Right hindlimb (tissue), 1 donor: ENCODE data around the gene SPTBN1.

Experiments used
- DNase-seq: peaks from one replicate; pipeline ENCODE4 v3.0.0-alpha.2; 2018

SPTBN1 gene

DNA sequence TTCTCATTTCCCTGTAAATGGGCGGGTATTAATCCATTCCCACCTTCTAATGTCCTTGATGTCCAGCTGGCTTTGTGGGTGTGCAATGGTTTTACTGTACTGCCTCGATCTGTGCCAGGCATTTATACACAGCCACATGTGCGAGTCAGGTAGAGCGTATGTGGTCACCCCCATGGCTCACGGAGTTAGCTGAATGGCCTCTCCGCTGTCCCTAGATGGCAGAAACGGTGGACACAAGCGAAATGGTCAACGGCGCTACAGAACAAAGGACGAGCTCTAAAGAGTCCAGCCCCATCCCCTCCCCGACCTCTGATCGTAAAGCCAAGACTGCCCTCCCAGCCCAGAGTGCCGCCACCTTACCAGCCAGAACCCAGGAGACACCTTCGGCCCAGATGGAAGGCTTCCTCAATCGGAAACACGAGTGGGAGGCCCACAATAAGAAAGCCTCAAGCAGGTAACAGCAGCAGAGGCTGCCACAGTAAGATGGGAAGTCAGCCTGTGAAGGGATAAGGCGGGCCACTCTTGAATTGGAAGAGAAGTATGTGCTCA, 208.2 kb downstream of the SPTBN1 start:
- DNase-seq: no peak

DNA sequence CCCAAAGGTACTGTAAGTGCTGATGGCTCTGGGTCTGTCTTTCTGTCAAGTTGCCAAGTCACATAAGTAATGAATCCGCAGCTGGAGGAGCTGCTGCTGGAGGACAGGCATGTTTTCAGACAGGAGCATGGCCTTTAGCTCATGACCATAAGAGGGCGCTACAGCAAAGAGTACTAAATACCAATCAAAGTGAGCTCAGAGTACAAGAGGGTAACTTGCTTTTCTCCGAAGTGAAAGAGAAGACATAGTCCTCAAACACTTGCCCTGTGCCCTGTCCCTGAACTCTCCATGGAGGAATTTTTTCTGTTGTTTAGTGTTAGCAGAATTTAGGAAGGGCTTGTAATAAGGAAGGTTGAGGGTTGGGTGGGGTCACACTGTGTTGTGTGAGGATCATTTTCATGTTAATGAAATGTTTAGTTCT, 209.3 kb downstream of the SPTBN1 start:
- DNase-seq: no peak

DNA sequence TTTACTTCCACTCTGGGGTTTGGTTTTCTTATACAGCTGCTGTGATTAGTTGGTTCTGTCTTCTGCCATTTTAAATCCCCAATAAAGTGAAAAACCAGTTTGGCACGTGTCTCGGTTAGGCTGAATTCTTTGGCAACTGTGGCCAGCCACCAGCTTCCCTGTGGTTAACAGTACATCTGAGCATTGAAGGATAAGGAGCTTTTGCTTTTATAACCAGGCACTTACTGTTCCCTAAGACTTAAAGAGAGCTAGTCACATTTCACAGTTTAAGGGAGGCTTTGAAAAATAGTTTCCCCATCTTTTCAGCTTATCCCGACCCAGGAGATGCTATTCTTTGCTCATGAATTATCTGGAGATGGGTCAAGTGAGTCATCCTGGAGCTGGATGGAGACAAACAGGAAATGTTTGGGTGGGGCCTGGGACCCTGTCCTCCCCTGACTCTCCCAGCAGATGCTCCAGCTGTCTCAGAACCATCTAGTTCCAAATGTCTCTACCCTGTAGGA, 210.1 kb downstream of the SPTBN1 start:
- DNase-seq: peak; percentile 65

DNA sequence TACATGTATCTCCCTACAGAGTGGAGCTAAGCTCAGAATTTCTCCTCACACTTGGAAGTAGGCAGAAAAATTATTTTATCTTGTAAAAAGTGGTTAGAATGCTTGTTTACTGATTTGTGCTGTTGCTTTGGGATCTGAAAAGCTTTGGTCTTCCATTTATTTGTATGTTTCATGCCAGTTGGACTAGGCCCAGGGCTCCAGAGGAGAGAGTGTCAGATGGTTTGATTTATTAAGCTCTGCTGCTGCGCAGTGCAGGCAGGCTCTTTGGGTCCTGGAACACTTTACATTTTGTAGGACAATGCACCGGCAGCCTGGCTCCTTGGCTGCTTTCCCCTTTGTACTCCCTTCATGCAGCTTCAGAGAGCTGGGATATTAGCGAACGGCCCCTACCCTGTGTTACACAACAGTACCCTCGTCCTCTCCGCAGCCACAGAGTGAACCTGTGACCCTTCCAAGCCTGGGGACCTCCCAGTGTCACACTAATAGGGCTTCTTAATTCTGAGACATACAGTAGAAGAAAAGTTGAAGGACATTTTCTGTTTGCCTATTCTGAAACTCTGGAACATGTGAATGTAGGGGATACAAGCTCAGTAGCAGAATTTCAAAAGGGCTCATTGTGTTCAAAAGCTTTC, 210.6 kb downstream of the SPTBN1 start:
- DNase-seq: peak; percentile 62

DNA sequence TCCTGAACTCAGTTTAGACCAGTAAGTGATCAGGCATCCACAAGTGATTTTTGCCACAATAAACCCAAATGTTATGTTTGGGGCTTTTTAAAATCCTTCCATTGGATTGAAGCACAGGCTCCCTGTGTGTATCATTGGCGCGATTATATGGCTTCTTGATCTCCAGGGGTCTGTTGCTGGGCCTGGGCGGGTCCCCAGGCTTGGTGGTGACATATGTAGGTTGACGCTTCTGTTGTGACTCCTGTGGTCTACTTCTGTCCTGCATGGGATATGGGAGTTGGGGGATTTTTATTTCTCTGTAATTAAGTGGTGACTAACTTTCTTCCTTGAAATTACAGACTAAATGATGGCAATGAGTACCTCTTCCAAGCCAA, 211.1 kb downstream of the SPTBN1 start:
- DNase-seq: no peak

DNA sequence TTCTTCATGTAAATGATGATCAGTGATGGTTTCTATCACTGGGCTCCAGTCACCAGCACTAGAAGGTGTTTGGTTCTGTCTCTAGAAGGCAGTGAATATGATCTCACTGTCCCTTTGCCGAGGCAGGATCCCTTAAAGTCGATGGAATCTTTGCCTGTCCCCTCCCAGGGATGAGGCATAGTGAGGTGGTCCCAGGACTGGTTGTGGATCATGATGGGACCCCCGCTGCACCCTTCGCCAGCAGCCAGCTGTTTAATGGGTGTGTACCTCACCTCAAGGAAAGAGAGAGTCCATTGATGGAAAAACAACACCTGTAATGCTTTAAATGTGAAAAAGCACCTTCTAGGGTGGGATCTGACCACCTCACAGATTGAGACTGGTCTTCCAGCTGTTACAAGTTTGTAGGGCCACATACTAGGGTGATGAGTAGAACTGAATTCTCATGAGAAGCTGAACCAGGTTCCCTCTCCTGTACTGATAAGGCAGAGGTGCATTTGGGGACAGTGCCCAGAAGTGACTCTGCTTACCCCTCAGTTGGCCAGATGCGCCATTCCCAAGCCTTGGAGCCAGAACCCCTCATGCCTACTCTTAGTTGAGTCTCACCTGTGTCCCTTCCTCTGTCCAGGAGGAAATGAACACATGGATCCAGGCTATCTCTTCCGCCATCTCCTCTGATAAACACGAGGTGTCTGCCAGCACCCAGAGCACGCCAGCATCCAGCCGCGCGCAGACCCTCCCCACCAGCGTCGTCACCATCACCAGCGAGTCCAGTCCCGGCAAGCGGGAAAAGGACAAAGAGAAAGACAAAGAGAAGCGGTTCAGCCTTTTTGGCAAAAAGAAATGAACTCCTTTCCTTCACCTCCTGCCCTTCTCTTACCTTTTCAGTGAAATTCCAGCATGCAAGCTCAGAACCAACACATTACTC, 211.9 kb downstream of the SPTBN1 start:
- DNase-seq: no peak

DNA sequence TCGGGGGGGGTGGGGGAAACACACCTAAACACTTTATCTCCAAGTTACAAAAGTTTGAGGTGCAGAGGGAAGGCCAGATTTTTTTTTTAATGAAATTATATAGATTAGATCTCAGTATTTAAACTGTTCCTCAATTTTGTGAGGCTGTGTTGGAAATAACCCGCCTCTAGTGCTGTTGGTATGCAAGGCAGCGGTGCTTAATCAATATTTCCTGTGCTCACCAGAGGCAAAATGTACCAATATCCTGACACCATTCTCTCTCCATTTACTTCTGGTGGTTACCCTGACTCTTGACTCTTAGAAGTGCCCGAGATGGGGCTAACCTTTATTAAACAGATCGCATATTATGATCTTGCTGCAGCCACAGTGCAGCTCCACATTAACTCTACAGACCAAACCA, 212.6 kb downstream of the SPTBN1 start:
- DNase-seq: no peak

DNA sequence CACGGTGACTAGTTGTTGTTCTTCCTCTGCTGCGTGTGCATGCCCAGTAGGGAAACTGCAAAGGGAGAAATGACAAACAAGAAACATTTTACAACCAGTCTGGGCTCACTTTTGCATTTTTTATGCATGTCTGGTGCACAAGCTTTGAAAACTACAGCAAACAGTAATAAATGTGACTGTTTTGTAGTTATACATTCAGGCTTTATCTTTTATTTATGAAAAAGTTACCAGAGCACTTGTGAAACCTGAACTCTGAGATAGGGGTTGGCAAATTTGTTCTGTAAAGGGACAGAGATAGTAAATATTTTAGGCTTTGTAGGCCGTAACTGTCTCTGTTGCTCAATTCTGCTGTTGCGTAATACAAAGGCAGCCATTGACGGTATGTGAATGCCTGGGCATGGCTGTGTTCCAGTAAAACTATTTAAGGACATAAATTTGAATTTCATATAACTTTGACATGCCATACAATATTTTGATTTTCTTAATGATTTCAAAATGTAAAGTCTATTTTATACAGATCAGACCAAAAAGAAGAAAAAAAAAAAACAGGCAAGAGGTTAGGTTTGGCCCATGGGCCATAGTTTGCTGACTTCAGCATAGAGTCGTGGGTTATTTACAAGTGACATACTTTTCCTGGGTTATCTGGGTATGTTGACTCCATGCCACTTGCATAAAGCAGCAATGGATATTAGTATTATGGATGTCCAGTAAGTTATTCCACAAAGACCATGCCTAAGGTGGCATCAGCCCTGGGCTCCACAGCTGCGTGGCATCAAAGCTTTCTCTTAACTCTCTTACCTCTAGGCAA, 213.8 kb downstream of the SPTBN1 start:
- DNase-seq: no peak

DNA sequence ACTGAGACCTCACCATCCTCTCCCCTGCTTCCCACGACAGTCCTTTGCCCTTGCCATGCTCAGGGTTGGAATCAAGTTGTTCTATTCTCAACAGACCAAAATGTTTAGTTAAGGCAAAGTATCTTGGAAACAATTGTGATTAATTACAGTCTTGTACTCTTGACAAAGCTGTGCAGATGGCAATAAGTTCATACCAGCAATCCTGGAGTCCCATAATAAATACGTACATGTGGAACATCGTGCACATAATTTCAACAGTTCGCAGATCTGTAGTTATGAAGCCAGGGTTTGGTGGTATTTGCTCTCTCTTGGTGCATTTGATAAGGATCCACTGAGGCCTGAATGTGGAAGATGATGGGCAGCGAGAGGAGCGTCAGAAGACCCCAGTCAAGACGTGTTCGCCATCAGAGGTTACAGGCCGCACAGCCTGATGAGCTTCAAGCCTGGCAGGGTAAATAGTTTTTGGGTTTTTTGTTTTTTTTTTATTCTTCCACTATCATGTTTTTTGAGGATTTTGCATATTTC, 214.4 kb downstream of the SPTBN1 start:
- DNase-seq: no peak

DNA sequence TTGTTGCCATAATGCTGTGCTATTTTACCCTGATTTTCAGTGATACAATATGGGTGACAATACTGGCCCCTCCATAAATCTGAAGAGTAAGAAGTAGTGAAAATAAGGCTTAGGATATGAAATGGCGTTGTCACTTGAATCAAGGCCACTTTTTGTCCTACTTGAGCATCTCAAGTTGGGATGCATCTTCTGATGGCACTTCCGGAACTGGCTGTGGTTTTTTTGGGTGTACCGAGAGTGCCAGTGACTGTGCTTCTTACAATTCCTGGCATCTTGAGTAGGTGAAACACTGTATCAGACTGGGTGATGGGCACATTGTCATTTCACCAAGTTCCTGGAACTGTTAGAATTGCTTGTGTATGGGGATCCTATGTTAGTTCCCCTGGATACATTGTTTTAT, 214.9 kb downstream of the SPTBN1 start:
- no peak for DNase-seq

DNA sequence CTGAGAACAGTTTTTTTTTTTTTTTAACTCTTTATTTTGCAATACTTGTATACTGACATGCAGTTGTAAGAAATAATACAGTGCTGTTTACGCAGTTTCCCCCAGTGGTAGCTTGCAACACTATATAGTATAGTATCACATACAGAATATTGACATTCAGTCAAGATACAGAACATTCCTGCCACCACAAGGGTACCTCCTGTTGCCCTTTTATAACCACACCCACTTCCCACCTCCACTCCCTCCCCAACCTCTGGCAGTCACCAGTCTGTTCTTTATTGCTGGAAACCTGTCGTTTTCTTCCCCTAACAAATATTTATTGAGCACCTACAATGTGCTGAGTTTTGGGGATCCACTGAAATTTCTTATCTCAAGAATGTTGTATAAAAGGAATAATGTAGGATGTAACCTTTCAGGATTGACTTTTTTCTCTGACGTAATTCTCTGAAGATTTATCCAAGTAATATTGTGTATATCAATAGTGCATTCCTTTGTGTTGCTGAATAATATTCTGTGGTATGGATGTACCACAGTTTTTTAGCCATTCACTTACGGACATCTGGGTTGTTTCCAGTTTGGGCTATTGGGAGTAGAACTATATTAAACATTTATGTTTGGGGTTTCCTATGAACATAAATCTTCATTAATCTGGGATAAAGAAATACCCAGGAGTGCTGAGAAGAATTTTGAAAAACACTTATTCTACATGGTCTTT, 215.9 kb downstream of the SPTBN1 start:
- no peak for DNase-seq

DNA sequence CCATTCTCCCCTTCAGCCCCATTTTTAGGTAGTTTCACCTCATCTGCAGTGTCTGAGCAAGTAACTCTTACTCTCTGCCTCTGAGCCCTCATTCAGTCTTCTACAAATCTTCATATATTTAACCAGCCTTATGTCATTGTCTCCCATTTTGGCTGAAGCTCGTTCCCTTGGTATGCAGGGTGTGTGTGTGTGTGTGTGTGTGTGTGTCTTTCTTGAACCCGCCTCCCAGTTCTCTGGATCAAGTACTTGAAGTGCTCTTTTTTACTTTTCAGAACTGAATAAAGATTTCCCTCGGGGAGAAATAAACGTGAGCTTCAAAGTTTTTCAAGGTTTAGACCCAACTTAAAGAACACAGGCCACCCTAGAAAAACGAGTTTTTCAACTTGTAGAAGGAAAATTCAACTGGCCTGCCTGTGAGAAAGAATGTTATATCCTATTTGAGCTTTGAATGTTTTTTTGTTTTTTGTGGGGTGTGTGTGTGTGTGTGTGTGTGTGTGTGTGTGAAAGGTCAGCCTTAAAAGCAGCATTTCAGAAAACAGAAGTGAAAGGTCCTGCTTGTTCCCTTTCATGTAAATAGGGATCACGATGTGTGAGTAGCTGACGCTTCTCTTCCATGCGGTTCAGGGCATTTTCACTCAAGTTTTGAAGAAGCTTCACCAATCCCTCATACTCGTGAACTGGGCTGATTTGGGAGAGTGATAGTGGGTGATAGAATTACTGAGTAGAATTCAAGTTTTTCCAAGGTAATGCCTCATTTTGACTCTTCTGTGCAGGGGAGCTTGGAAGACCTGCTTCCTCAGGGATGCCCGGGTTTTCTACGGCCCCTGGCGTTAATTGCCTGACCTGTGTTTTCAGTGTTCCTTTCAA, 216.7 kb downstream of the SPTBN1 start:
- no peak for DNase-seq

DNA sequence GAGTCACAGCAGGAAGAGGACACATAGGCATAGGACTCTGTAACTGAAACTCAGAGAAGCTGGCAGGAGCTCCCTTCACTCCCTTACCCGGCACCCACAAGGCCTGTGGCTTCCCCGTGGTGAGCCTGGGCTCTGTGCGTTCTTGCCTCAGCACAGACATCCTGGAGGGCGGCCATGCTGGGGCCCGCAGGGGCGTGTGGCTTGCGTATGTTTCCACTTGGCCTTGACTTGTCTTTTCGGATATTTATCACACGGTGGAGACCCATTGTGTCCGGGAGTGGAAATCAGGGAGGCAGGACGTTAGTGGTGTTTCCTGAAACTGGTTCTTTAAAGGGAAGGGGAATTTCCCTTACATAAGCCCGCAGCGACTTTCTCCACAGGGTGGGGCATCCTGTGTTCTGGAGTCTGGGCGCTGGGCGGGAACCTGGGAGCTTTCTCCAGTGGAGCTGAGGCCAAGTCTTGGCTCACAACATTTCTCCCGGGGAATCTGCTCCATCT, 217.4 kb downstream of the SPTBN1 start:
- peak; percentile 84 for DNase-seq

DNA sequence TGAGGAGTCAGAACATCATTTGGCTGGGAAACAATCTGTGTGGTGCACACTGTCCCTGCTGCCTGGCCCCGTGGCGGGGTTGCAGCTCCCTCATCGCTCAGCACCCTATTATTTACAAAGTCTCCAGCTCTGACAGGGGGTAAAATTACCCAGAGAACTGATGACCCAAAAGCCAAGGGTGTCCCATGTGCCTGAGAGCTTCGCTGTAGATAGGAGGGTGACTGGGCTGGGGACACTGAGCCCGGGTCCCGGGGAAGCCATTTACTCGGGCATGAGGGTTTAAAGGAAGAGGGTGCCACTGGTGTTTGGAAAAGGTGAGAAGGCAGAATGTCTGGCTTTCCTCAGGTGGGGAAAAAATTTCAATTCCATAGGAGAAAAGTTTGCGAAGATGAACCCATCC, 219.2 kb downstream of the SPTBN1 start:
- DNase-seq: no peak

DNA sequence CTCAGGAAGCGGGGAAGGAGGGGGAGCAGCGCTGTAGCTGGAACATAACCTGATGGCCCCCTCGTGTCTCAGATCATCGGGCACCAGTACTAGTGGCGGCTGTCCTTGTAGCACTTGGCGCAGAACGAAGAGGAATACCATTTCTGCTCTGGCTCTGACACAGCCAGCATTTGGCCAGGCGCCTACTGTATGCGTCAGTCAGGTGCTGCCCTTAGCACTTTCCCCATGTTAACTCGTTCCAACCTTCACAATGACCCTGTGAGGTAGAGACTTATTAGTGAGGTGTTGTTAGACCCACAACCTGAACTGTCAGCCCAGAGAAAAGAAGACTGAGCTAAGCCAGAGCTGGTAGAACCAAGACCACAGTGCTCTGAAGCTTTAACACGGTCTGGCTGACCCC, 219.6 kb downstream of the SPTBN1 start:
- no peak for DNase-seq

DNA sequence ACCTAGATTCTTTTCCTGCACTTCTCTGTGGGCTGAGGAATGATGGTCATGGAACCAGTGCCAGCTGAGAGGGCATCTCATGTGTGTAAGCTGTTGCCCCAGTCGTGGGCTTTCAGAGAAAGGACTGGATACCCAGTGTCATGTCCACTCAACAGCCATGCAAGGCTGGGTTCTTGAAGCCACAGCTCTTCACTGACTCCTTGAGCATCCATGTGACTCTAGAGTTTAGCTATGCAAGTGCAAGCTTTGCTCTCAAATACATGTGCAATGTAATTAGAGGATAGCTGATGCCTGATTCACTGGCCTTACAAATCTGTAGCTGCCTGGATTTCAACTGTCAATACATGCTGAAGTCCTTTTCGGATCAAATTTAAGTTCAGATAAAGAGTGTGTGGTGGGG, 220.5 kb downstream of the SPTBN1 start:
- DNase-seq: no peak

DNA sequence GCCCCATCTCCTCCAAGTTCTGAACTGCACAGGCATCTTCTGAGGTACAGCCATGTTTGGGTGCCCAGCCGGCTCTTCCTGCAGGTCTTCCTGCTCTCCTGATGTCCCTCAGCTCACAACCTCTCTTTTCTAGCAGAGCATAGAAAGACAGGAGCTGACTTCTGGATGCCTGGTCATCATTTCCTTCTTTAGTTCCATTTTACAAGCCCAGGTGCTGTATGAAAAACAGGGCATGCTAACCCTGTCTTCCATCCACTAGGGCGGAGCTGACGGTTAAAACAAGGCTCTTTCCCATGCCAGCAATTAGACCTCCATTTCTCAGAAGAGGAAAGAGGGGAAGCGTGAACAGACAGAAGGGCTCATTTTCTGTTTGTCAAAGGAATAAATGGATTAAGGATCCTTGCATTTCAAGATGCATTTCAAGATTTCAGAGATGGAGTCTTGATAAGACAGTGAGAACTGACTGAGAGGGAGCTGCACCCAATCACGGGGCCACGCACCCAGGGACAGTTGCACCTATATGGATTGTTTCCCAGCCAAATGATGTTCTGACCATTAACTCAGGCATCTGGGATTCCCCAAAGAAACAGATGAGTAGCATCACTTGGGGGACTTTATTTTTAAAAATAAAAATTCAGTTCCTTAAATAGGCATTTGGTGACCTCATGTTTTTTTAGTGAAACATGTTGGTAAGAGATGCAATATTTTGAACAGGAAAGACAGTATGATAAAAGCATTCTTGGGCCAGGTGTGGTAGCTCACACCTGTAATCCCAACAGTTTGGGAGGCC, 221.5 kb downstream of the SPTBN1 start:
- DNase-seq: no peak

DNA sequence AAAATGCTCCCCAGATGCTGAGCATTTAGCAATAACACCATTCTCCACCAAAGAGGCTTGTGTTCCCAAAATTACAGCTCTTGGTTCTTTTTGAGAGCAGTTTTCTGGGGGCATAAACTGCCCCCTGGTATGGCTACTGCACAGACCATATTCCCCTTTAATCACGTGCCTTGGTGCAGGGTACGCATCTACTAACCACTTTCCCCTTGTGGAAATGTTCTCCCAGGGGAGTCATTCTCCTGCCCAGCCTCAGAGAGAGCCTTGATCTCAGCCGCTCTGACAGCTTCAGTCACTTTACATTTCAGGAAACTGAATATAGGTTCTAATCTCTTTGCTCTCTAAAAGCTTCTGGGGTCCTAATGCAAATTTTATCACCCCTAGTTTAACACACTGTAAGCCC, 222.6 kb downstream of the SPTBN1 start:
- no peak for DNase-seq

DNA sequence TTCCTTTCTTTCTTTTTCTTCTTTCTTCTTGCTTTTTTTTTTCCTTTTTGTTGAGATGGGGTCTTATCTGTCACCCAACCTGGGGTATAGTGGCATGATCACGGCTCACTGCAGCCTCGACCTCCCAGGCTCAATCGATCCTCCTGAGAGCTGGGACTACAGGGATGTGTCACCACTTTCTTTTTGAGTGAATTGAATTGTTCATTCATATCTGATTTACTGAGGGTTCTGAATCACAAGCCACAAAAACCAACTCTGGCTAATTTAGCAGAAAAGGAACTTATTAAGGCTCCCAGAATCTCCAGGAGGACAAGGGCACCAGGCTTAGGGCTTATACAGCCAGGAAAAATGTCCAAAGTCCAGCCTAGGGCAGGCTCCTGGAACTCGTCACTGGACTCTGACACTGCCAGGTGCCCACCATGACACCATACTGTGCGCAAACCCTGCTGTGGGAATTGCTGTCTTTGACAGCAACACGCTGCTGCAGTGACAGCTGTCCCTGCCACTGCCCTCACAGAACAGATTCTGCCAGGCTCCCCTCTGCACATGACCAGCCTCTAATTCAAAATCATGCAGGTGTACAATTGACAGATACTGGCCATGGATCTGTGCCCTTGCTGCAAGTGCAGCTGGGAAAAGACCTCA, 224.4 kb downstream of the SPTBN1 start:
- no peak for DNase-seq

DNA sequence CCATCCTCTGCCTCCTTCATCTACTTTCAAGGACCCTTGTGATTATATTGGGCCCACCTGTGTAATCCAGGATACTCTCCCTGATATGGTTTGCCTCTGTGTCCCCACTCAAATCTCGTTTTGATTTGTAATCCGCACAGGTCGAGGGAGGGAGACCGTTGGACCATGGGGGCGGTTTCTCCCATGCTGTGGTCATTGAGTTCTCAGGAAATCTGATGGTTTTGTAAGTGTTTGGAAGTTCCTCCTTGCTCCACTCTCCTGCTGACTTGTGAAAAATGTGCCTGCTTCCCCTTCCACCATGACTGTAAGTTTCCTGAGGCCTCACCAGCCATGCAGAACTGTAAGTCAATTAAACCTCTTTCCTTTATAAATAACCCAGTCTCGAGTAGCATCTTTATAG, 225.3 kb downstream of the SPTBN1 start:
- DNase-seq: no peak
